ENCODE results near the gene TSHZ3.

The TSHZ3 gene

GRCh38 chr19:31262725-31263191, 86.5 kb downstream of the TSHZ3 start:
- no peak for ATAC-seq
- H3K9me3 Mint-ChIP-seq = no peaks in the 10 kb centered on the region
- H3K27ac Mint-ChIP-seq = no peak overlapping the region
- H3K27me3 Mint-ChIP-seq = no peaks in the 10 kb centered on the region
- no peaks in the 10 kb centered on the region for H3K4me1 Mint-ChIP-seq
- H3K36me3 Mint-ChIP-seq = no peaks in the 10 kb centered on the region
- no peak overlapping the region for H3K4me3 Mint-ChIP-seq

- no peak for ATAC-seq
- H3K27ac Mint-ChIP-seq = no peak overlapping the region
- H3K4me3 Mint-ChIP-seq = no peak overlapping the region
- no peaks in the 10 kb centered on the region for H3K36me3 Mint-ChIP-seq
- no peaks in the 10 kb centered on the region for H3K9me3 Mint-ChIP-seq
- no peaks in the 10 kb centered on the region for H3K27me3 Mint-ChIP-seq
- no peaks in the 10 kb centered on the region for H3K4me1 Mint-ChIP-seq
Measured at GRCh38 chr19:31261603-31262212, 87.5 kb downstream of the TSHZ3 start.

GRCh38 chr19:31261019-31261602, 88.1 kb downstream of the TSHZ3 start:
- H3K36me3 Mint-ChIP-seq = no peaks in the 10 kb centered on the region
- no peak for ATAC-seq

GRCh38 chr19:31260171-31260933, 88.9 kb downstream of the TSHZ3 start:
- Mint-ChIP-seq H3K27me3 (no peaks in the 10 kb centered on the region), H3K9me3 (no peaks in the 10 kb centered on the region), H3K4me1 (no peaks in the 10 kb centered on the region), H3K27ac (no peak overlapping the region), H3K4me3 (no peak overlapping the region), H3K36me3 (no peaks in the 10 kb centered on the region)
- no peak for ATAC-seq

More at GRCh38 chr19:31261019-31261602, 88.1 kb downstream of the TSHZ3 start:
- Mint-ChIP-seq H3K27me3 (no peaks in the 10 kb centered on the region), H3K4me1 (no peaks in the 10 kb centered on the region), H3K9me3 (no peaks in the 10 kb centered on the region), H3K27ac (no peak overlapping the region), H3K4me3 (no peak overlapping the region)

GRCh38 chr19:31258211-31259052, 90.8 kb downstream of the TSHZ3 start:
- Mint-ChIP-seq H3K4me3 (no peak overlapping the region), H3K9me3 (no peaks in the 10 kb centered on the region), H3K36me3 (no peaks in the 10 kb centered on the region), H3K27me3 (no peaks in the 10 kb centered on the region), H3K27ac (no peak overlapping the region), H3K4me1 (no peaks in the 10 kb centered on the region)
- no peak for ATAC-seq

- no peak for ATAC-seq
- Mint-ChIP-seq H3K36me3 (no peaks in the 10 kb centered on the region), H3K27me3 (no peaks in the 10 kb centered on the region), H3K27ac (no peak overlapping the region), H3K9me3 (no peaks in the 10 kb centered on the region), H3K4me1 (no peaks in the 10 kb centered on the region), H3K4me3 (no peak overlapping the region)
Measured at GRCh38 chr19:31257426-31258130, 91.7 kb downstream of the TSHZ3 start.

- Mint-ChIP-seq H3K36me3 (no peaks in the 10 kb centered on the region), H3K27me3 (no peaks in the 10 kb centered on the region), H3K4me1 (no peaks in the 10 kb centered on the region), H3K9me3 (peaks cover 3% of the 10 kb centered on the region), H3K27ac (no peak overlapping the region), H3K4me3 (no peak overlapping the region)
- no peak for ATAC-seq
Measured at GRCh38 chr19:31257025-31257424, 92.2 kb downstream of the TSHZ3 start.

- peaks cover 3% of the 10 kb centered on the region for H3K9me3 Mint-ChIP-seq
- H3K4me1 Mint-ChIP-seq = no peaks in the 10 kb centered on the region
- H3K27me3 Mint-ChIP-seq = no peaks in the 10 kb centered on the region
- no peak overlapping the region for H3K27ac Mint-ChIP-seq
- no peaks in the 10 kb centered on the region for H3K36me3 Mint-ChIP-seq
- no peak overlapping the region for H3K4me3 Mint-ChIP-seq
- no peak for ATAC-seq
Measured at GRCh38 chr19:31256593-31256960, 92.7 kb downstream of the TSHZ3 start.

- Mint-ChIP-seq H3K4me3 (no peak overlapping the region), H3K27ac (no peak overlapping the region), H3K36me3 (no peaks in the 10 kb centered on the region), H3K4me1 (no peaks in the 10 kb centered on the region), H3K9me3 (peaks cover 3% of the 10 kb centered on the region), H3K27me3 (no peaks in the 10 kb centered on the region)
- no peak for ATAC-seq
Measured at GRCh38 chr19:31255831-31256592, 93.2 kb downstream of the TSHZ3 start.

GRCh38 chr19:31255174-31255799, 93.9 kb downstream of the TSHZ3 start:
- H3K36me3 Mint-ChIP-seq = no peaks in the 10 kb centered on the region
- no peak for ATAC-seq

GRCh38 chr19:31254611-31255010, 94.6 kb downstream of the TSHZ3 start:
- peaks cover 3% of the 10 kb centered on the region for H3K9me3 Mint-ChIP-seq
- ATAC-seq = no peak

More at GRCh38 chr19:31255174-31255799, 93.9 kb downstream of the TSHZ3 start:
- H3K9me3 Mint-ChIP-seq = peaks cover 3% of the 10 kb centered on the region
- H3K4me1 Mint-ChIP-seq = no peaks in the 10 kb centered on the region
- no peak overlapping the region for H3K4me3 Mint-ChIP-seq
- no peaks in the 10 kb centered on the region for H3K27me3 Mint-ChIP-seq
- no peak overlapping the region for H3K27ac Mint-ChIP-seq

GRCh38 chr19:31254180-31254551, 95.1 kb downstream of the TSHZ3 start:
- Mint-ChIP-seq H3K27me3 (no peaks in the 10 kb centered on the region), H3K36me3 (no peaks in the 10 kb centered on the region), H3K4me3 (no peak overlapping the region), H3K27ac (no peak overlapping the region), H3K4me1 (no peaks in the 10 kb centered on the region), H3K9me3 (peaks cover 3% of the 10 kb centered on the region)
- no peak for ATAC-seq

More at GRCh38 chr19:31254611-31255010, 94.6 kb downstream of the TSHZ3 start:
- H3K4me3 Mint-ChIP-seq = no peak overlapping the region
- H3K27ac Mint-ChIP-seq = no peak overlapping the region
- H3K4me1 Mint-ChIP-seq = no peaks in the 10 kb centered on the region
- H3K27me3 Mint-ChIP-seq = no peaks in the 10 kb centered on the region
- no peaks in the 10 kb centered on the region for H3K36me3 Mint-ChIP-seq

- Mint-ChIP-seq H3K27ac (no peak overlapping the region), H3K9me3 (peaks cover 3% of the 10 kb centered on the region), H3K27me3 (no peaks in the 10 kb centered on the region), H3K4me3 (no peak overlapping the region), H3K36me3 (no peaks in the 10 kb centered on the region), H3K4me1 (no peaks in the 10 kb centered on the region)
- ATAC-seq = no peak
Measured at GRCh38 chr19:31253526-31254179, 95.6 kb downstream of the TSHZ3 start.

All from stimulated activated memory B cell treated with anti-CD40 and anti-IgM and Interleukin-4, amounts not matched to agents 10 μg/mL and 1 μg/mL and 100 μg/mL, for 72 hours (primary cell).